CD14-positive monocyte (primary cell): Measurements from ENCODE around the gene TAF1L. TPM values are rescaled to one million over a fixed set of nuclear protein-coding genes. Genes with fewer than 3 reads are reported as not detected.

Experiments used
- DNase-seq, 3 donors: peaks; one replicate each; pipeline ENCODE4 v3.0.0-alpha.2; 2011 to 2022
- H2AFZ ChIP-seq: 2 replicates; pipeline ENCODE4 v1.6.0; 2012; ENCODE audit warnings: mild to moderate bottlenecking, low read depth, low read length, inconsistent platforms; ENCODE audit not compliant: insufficient read depth, poor library complexity, severe bottlenecking
- H3K27ac ChIP-seq, 2 donors: 1 replicate in 1 of 2; 2 replicates in 1 of 2; pipeline ENCODE4 v1.5.1; 2012 to 2013; ENCODE audit warnings: low read length in 2 of 2, control low read depth in 1 of 2, inconsistent platforms in 1 of 2, low read depth in 1 of 2, mild to moderate bottlenecking in 1 of 2
- H3K27me3 ChIP-seq, 2 donors: one replicate each; pipeline versions ENCODE4 v1.6.0 to v1.6.1; 2011 to 2013; ENCODE audit warnings: low read length in 2 of 2; ENCODE audit not compliant: control insufficient read depth in 2 of 2, insufficient read depth in 2 of 2
- H3K36me3 ChIP-seq, 2 donors: replicated peaks in 1 of 2; 1 replicate in 1 of 2; 2 replicates in 1 of 2; pipeline versions ENCODE4 v1.5.1 to v1.6.1; 2012 to 2013; ENCODE audit warnings: low read length in 2 of 2, control low read depth in 1 of 2, inconsistent platforms in 1 of 2, mild to moderate bottlenecking in 1 of 2; ENCODE audit not compliant: insufficient read depth in 2 of 2, control insufficient read depth in 1 of 2
- H3K4me1 ChIP-seq, 2 donors: 1 replicate in 1 of 2; 2 replicates in 1 of 2; pipeline versions ENCODE4 v1.5.1 to v1.6.1; 2012 to 2013; ENCODE audit warnings: low read length in 2 of 2, control low read depth in 1 of 2, inconsistent platforms in 1 of 2, mild to moderate bottlenecking in 1 of 2, moderate library complexity in 1 of 2; ENCODE audit not compliant: insufficient read depth in 2 of 2, control insufficient read depth in 1 of 2
- H3K4me2 ChIP-seq: replicated peaks from 2 replicates; pipeline ENCODE3; 2012; ENCODE audit warnings: low read length, moderate library complexity, mild to moderate bottlenecking; ENCODE audit not compliant: poor library complexity, severe bottlenecking; ENCODE audit errors: extremely low read depth
- H3K4me3 ChIP-seq, 3 experiments: fragments of 200-600 bp in 1 of 3; sonication (generic) in 1 of 3; replicated peaks in 1 of 3; 1 replicate in 2 of 3; 2 replicates in 1 of 3; pipeline ENCODE4 v1.5.1; 2011 to 2013; ENCODE audit warnings: low read length in 3 of 3, mild to moderate bottlenecking in 3 of 3, control low read depth in 2 of 3, low read depth in 2 of 3, inconsistent platforms in 1 of 3, moderate library complexity in 1 of 3
- H3K79me2 ChIP-seq: 2 replicates; pipeline ENCODE4 v1.6.0; 2012; ENCODE audit warnings: mild to moderate bottlenecking, control low read depth, inconsistent platforms, low read length, moderate library complexity; ENCODE audit not compliant: insufficient read depth
- H3K9ac ChIP-seq: 2 replicates; pipeline ENCODE4 v1.6.0; 2017; ENCODE audit warnings: low read length, mild to moderate bottlenecking; ENCODE audit not compliant: insufficient read depth, poor library complexity, severe bottlenecking
- H3K9me3 ChIP-seq, 2 donors: replicated peaks in 1 of 2; 1 replicate in 1 of 2; 2 replicates in 1 of 2; pipeline versions ENCODE4 v1.5.1 to v1.6.1; 2012 to 2013; ENCODE audit warnings: low read length in 2 of 2, control low read depth in 1 of 2; ENCODE audit not compliant: control insufficient read depth in 1 of 2, insufficient read depth in 1 of 2
- H4K20me1 ChIP-seq: 2 replicates; pipeline ENCODE4 v1.6.0; 2012; ENCODE audit warnings: mild to moderate bottlenecking, low read length, control low read depth, moderate library complexity; ENCODE audit not compliant: insufficient read depth
- H3K27ac Mint-ChIP-seq, 7 donors: one replicate each; pipeline ENCODE4 v1.8.0; 2020; ENCODE audit warnings: mild to moderate bottlenecking in 7 of 7, mixed read lengths in 7 of 7, moderate library complexity in 6 of 7, inconsistent platforms in 2 of 7
- H3K27me3 Mint-ChIP-seq, 3 donors: one replicate each; pipeline ENCODE4 v1.8.0; 2021 to 2022; ENCODE audit warnings: low read depth in 3 of 3, mild to moderate bottlenecking in 3 of 3, mixed read lengths in 3 of 3, moderate library complexity in 3 of 3, inconsistent platforms in 1 of 3
- H3K36me3 Mint-ChIP-seq, 2 donors: one replicate each; pipeline ENCODE4 v1.8.0; 2020; ENCODE audit warnings: mixed read lengths in 2 of 2, inconsistent platforms in 1 of 2, mild to moderate bottlenecking in 1 of 2
- H3K4me1 Mint-ChIP-seq: one replicate; pipeline ENCODE4 v1.8.0; 2020; ENCODE audit warnings: mild to moderate bottlenecking, mixed read lengths
- H3K4me3 Mint-ChIP-seq, 2 donors: one replicate each; pipeline ENCODE4 v1.8.0; 2020; ENCODE audit warnings: mild to moderate bottlenecking in 2 of 2, mixed read lengths in 2 of 2, moderate library complexity in 1 of 2
- H3K9me3 Mint-ChIP-seq, 7 donors: one replicate each; pipeline ENCODE4 v1.8.0; 2020 to 2022; ENCODE audit warnings: mixed read lengths in 7 of 7, mild to moderate bottlenecking in 6 of 7, moderate library complexity in 6 of 7, inconsistent platforms in 2 of 7
- CTCF ChIP-seq: fragments of 200-600 bp; IDR thresholded peaks from one replicate; pipeline ENCODE4 v1.8.0; 2022; ENCODE audit warnings: antibody characterized with exemption, mild to moderate bottlenecking
- WGBS: methylation state at CpG from one replicate; pipeline ENCODE4 v1.1.5; 2013; ENCODE audit warnings: missing lambda C conversion rate; ENCODE audit not compliant: insufficient coverage; 5-methylcytosine and 5-hydroxymethylcytosine counted together
- intact Hi-C, 2 donors: fragments of 100-400 bp; cut with micrococcal nuclease; formaldehyde crosslinking; loops; one replicate each; pipeline versions ENCODE4 v1.15.0 to v1.15.1; 2023
- polyA plus RNA-seq, 3 donors: library from polyadenylated mRNA; depleted of rRNA in 1 of 3; unstranded in 2 of 3; stranded (reverse) in 1 of 3; fragments of 300-500 nt in 2 of 3; fragments of >200 nt in 1 of 3; fragmentation: Illumina TruSeq in 2 of 3; gene quantifications; 1 replicate in 2 of 3; 2 replicates in 1 of 3; pipeline ENCODE4 v1.2.3, GENCODE V29; 2012 to 2021

TAF1L gene
- polyA plus RNA-seq, 3 donors, result 0.01 TPM; not detected in 2

- no peak for TF ChIP-seq CTCF
- Mint-ChIP-seq H3K4me3 (no peak overlapping the region), H3K27me3 (peaks cover 0 to 7% (median 2%) of the 10 kb centered on the region in 3 donors), H3K4me1 (no peaks in the 10 kb centered on the region), H3K9me3 (peaks cover 0 to 5% (median 3%) of the 10 kb centered on the region in 7 donors), H3K27ac (no peak overlapping the region), H3K36me3 (no peaks in the 10 kb centered on the region)
- no peak overlapping the region for H2AFZ ChIP-seq
- H3K4me3 ChIP-seq, result no peak overlapping the region
- H3K4me1 ChIP-seq, result no peaks in the 10 kb centered on the region
- H3K36me3 ChIP-seq, result no peaks in the 10 kb centered on the region
- no peaks in the 10 kb centered on the region for H3K27me3 ChIP-seq
- no peak overlapping the region for H3K9ac ChIP-seq
- H3K9me3 ChIP-seq, result no peaks in the 10 kb centered on the region
- DNase-seq, result no peak
- no peak overlapping the region for H3K4me2 ChIP-seq
- H3K27ac ChIP-seq, result no peak overlapping the region
- H4K20me1 ChIP-seq, result no peaks in the 10 kb centered on the region
- intact Hi-C loops, result no loop called here
- H3K79me2 ChIP-seq, result no peaks in the 10 kb centered on the region
- WGBS, result 96% methylated on average over 6 of the region's 9 CpGs
Observed at GRCh38 chr9:32631991-32632390, 3.5 kb downstream of the TAF1L start.

- no peaks in the 10 kb centered on the region for H4K20me1 ChIP-seq
- Mint-ChIP-seq H3K36me3 (no peaks in the 10 kb centered on the region), H3K9me3 (no peaks in the 10 kb centered on the region), H3K4me1 (no peaks in the 10 kb centered on the region), H3K4me3 (no peak overlapping the region), H3K27me3 (peaks cover 0 to 7% (median 0%) of the 10 kb centered on the region in 3 donors), H3K27ac (no peak overlapping the region)
- H3K4me3 ChIP-seq, result no peak overlapping the region
- no peaks in the 10 kb centered on the region for H3K4me1 ChIP-seq
- H2AFZ ChIP-seq, result no peak overlapping the region
- H3K4me2 ChIP-seq, result no peak overlapping the region
- no peak overlapping the region for H3K9ac ChIP-seq
- intact Hi-C loops, result no loop called here
- H3K79me2 ChIP-seq, result no peaks in the 10 kb centered on the region
- no peaks in the 10 kb centered on the region for H3K36me3 ChIP-seq
- DNase-seq, result no peak
- no peak for TF ChIP-seq CTCF
- no peaks in the 10 kb centered on the region for H3K9me3 ChIP-seq
- H3K27me3 ChIP-seq, result no peaks in the 10 kb centered on the region
- no peak overlapping the region for H3K27ac ChIP-seq
Observed at GRCh38 chr9:32627394-32627954, 8.0 kb downstream of the TAF1L start.
